IMR-90 (cell line): Measurements from ENCODE around the gene IL1RAP. TPM values are rescaled to one million over a fixed set of nuclear protein-coding genes. Genes with fewer than 3 reads are reported as not detected.

ENCODE experiments used
- ATAC-seq: fragments of 200-7000 bp; cut with Tn5 transposase; 2 replicates; pipeline ENCODE4 v1.9.1; 2020; ENCODE audit warnings: low read depth, mild to moderate bottlenecking, moderate library complexity
- BruUV-seq: library from RNA; stranded (reverse); fragments of 400-500 nt; replicated peaks from 2 replicates; lab custom pipeline; 2021; lab: Mats Ljungman, UMichigan
- CTCF ChIA-PET: fragments of 300-600 bp; formaldehyde crosslinking; extraction: SDS; loops from one replicate; lab custom pipeline; 2021; ENCODE audit warnings: antibody characterized with exemption; lab: Yijun Ruan, JAX
- POLR2A ChIA-PET: fragments of 300-600 bp; sonication (Branson Sonifier 250); formaldehyde crosslinking; loops from one replicate; lab custom pipeline; 2022; ENCODE audit warnings: antibody characterized with exemption; ENCODE audit not compliant: unreplicated experiment; lab: Charles Lee
- DNase-seq: peaks from one replicate; pipeline ENCODE4 v3.0.0; 2013
- H2AFZ ChIP-seq: replicated peaks from 2 replicates; pipeline ENCODE3; 2013; ENCODE audit warnings: low read length, mild to moderate bottlenecking; ENCODE audit not compliant: poor library complexity
- H2AK5ac ChIP-seq: 2 replicates; pipeline ENCODE4 v1.6.1; 2013; ENCODE audit warnings: low read depth, low read length, inconsistent platforms
- H2AK9ac ChIP-seq: replicated peaks from 2 replicates; pipeline ENCODE3; 2013; ENCODE audit warnings: mild to moderate bottlenecking, low read depth, low read length, moderate library complexity; ENCODE audit not compliant: poor library complexity
- H2BK120ac ChIP-seq: 2 replicates; pipeline ENCODE4 v1.6.1; 2013; ENCODE audit warnings: low read depth, low read length, inconsistent platforms
- H2BK15ac ChIP-seq: 3 replicates; pipeline ENCODE4 v1.6.1; 2013; ENCODE audit warnings: low read depth, low read length, inconsistent platforms
- H2BK20ac ChIP-seq: 2 replicates; pipeline ENCODE4 v1.6.1; 2013; ENCODE audit warnings: low read depth, mild to moderate bottlenecking, inconsistent platforms, low read length, moderate library complexity
- H2BK5ac ChIP-seq: 2 replicates; pipeline ENCODE4 v1.6.1; 2013; ENCODE audit warnings: mild to moderate bottlenecking, low read depth, low read length, inconsistent platforms; ENCODE audit not compliant: poor library complexity, severe bottlenecking
- H3K14ac ChIP-seq: replicated peaks from 2 replicates; pipeline ENCODE4 v1.6.1; 2013; ENCODE audit warnings: low read depth, low read length, inconsistent platforms
- H3K18ac ChIP-seq: 2 replicates; pipeline ENCODE4 v1.6.1; 2013; ENCODE audit warnings: low read depth, low read length, control low read depth
- H3K23ac ChIP-seq: 2 replicates; pipeline ENCODE4 v1.6.1; 2013; ENCODE audit warnings: low read depth, low read length, inconsistent platforms
- H3K27ac ChIP-seq: 2 replicates; pipeline ENCODE4 v1.5.1; 2013; ENCODE audit warnings: mild to moderate bottlenecking, control low read depth, low read length; ENCODE audit not compliant: insufficient read depth
- H3K27me3 ChIP-seq: 2 replicates; pipeline ENCODE4 v1.6.1; 2013; ENCODE audit warnings: low read length; ENCODE audit not compliant: control insufficient read depth, insufficient read depth
- H3K36me3 ChIP-seq: 2 replicates; pipeline ENCODE4 v1.6.1; 2013; ENCODE audit warnings: low read length, mixed read lengths; ENCODE audit not compliant: control insufficient read depth, insufficient read depth
- H3K4ac ChIP-seq: 2 replicates; pipeline ENCODE4 v1.6.1; 2013; ENCODE audit warnings: low read depth, low read length, inconsistent platforms
- H3K4me1 ChIP-seq: 2 replicates; pipeline ENCODE4 v1.6.1; 2013; ENCODE audit warnings: low read length, mixed read lengths; ENCODE audit not compliant: control insufficient read depth, insufficient read depth
- H3K4me2 ChIP-seq: 2 replicates; pipeline ENCODE4 v1.6.1; 2013; ENCODE audit warnings: low read depth, mild to moderate bottlenecking, control low read depth, low read length, moderate library complexity
- H3K4me3 ChIP-seq: 2 replicates; pipeline ENCODE4 v1.5.1; 2013; ENCODE audit warnings: low read depth, mild to moderate bottlenecking, control low read depth, low read length, moderate library complexity; ENCODE audit not compliant: insufficient read depth
- H3K56ac ChIP-seq: 2 replicates; pipeline ENCODE4 v1.6.1; 2013; ENCODE audit warnings: low read length, inconsistent platforms; ENCODE audit not compliant: insufficient read depth; ENCODE audit errors: extremely low read depth
- H3K79me1 ChIP-seq, 2 experiments: 2 replicates each; pipeline ENCODE4 v1.6.1; 2013; ENCODE audit warnings: low read length in 2 of 2, inconsistent platforms in 1 of 2, low read depth in 1 of 2
- H3K9ac ChIP-seq: 2 replicates; pipeline ENCODE4 v1.6.1; 2013; ENCODE audit warnings: low read depth, low read length, control low read depth
- H3K9me1 ChIP-seq: 2 replicates; pipeline ENCODE4 v1.6.1; 2013; ENCODE audit warnings: low read length, inconsistent platforms; ENCODE audit not compliant: insufficient read depth
- H3K9me3 ChIP-seq: 2 replicates; pipeline ENCODE4 v1.6.1; 2013; ENCODE audit warnings: low read length; ENCODE audit not compliant: control insufficient read depth, insufficient read depth
- H4K20me1 ChIP-seq: 2 replicates; pipeline ENCODE4 v1.6.1; 2013; ENCODE audit warnings: low read length, inconsistent platforms; ENCODE audit not compliant: insufficient read depth
- H4K5ac ChIP-seq: 2 replicates; pipeline ENCODE4 v1.6.1; 2013; ENCODE audit warnings: mild to moderate bottlenecking, low read depth, low read length, control low read depth
- H4K8ac ChIP-seq, 2 experiments: 2 replicates each; pipeline ENCODE4 v1.6.1; 2013; ENCODE audit warnings: low read depth in 2 of 2, low read length in 2 of 2, control low read depth in 1 of 2, inconsistent platforms in 1 of 2
- H4K91ac ChIP-seq: 2 replicates; pipeline ENCODE4 v1.6.1; 2013; ENCODE audit warnings: low read depth, low read length, inconsistent platforms; ENCODE audit not compliant: insufficient read depth
- CHD1 ChIP-seq: IDR thresholded peaks from 2 replicates; pipeline ENCODE4 v1.6.1; 2012; ENCODE audit warnings: low read depth, low read length, improper control_type of control experiment
- CTCF ChIP-seq: conservative IDR thresholded peaks from 2 replicates; pipeline ENCODE4 v1.5.1; 2012; ENCODE audit warnings: mild to moderate bottlenecking, low read depth, low read length, improper control_type of control experiment
- MAZ ChIP-seq: IDR thresholded peaks from 2 replicates; pipeline ENCODE4 v1.6.1; 2012; ENCODE audit warnings: low read depth, mild to moderate bottlenecking, low read length, improper control_type of control experiment, moderate library complexity, borderline replicate concordance
- RAD21 ChIP-seq: IDR thresholded peaks from 2 replicates; pipeline ENCODE4 v1.6.1; 2012; ENCODE audit warnings: low read length, improper control_type of control experiment
- RCOR1 ChIP-seq: IDR thresholded peaks from 2 replicates; pipeline ENCODE4 v1.6.1; 2012; ENCODE audit warnings: mild to moderate bottlenecking, low read length, improper control_type of control experiment; ENCODE audit not compliant: insufficient replicate concordance
- RFX5 ChIP-seq: IDR thresholded peaks from 2 replicates; pipeline ENCODE4 v1.8.0; 2012; ENCODE audit warnings: low read depth, mild to moderate bottlenecking, low read length, moderate library complexity
- dilution Hi-C: fragments of 300-500 bp; cut with HindIII; formaldehyde crosslinking; loops from one replicate; pipeline ENCODE4 v1.14.3; 2018; ENCODE audit warnings: low sequenced_read_pairs; ENCODE audit not compliant: unreplicated experiment
- in situ Hi-C: fragments of 300-500 bp; cut with MboI; formaldehyde crosslinking; loops from 3 replicates; pipeline ENCODE4 v1.14.3; 2019; ENCODE audit warnings: low sequenced_read_pairs, inconsistent platforms, mixed read lengths
- intact Hi-C: fragments of 100-400 bp; cut with micrococcal nuclease; formaldehyde crosslinking; loops from 2 replicates; pipeline ENCODE4 v1.10.0; 2022
- polyA plus RNA-seq, 3 experiments: library from polyadenylated mRNA; depleted of rRNA; stranded (reverse); fragments of >200 nt; gene quantifications; 2 replicates each; pipeline ENCODE4 v1.2.3, GENCODE V29; 2012; ENCODE audit warnings: low replicate concordance in 1 of 3
- total RNA-seq: library from RNA; depleted of rRNA; stranded (reverse); fragments of >200 nt; gene quantifications from 2 replicates; pipeline ENCODE4 v1.2.3, GENCODE V29; 2012

IL1RAP gene
- total and polyA plus RNA-seq, 2 of the 4 experiments (the other 2 are of a cell fraction) = 8.3 to 11.3 TPM

- Histone ChIP-seq H3K4me3 (no peak overlapping the region), H4K5ac (no peak overlapping the region), H3K79me1 (no peaks in the 10 kb centered on the region), H3K9me1 (no peaks in the 10 kb centered on the region), H2BK5ac (no peak overlapping the region), H2BK120ac (no peak overlapping the region), H4K91ac (no peak overlapping the region), H3K14ac (no peak overlapping the region), H3K27ac (no peak overlapping the region), H2AFZ (no peak overlapping the region), H3K4me1 (no peaks in the 10 kb centered on the region; the same call in 1 of the 2 replicates), H4K8ac (no peak overlapping the region), H4K20me1 (no peaks in the 10 kb centered on the region), H3K4me2 (no peak overlapping the region), H3K9me3 (no peaks in the 10 kb centered on the region), H2BK20ac (no peak overlapping the region), H3K4ac (no peak overlapping the region), H3K18ac (no peak overlapping the region), H3K9ac (no peak overlapping the region), H2AK9ac (no peak overlapping the region), H3K56ac (no peak overlapping the region), H2AK5ac (no peak overlapping the region), H2BK15ac (no peak overlapping the region), H3K23ac (no peak overlapping the region), H3K27me3 (no peaks in the 10 kb centered on the region), H3K36me3 (no peaks in the 10 kb centered on the region)
- in situ Hi-C loops = loop anchor here (10.0 kb wide), 1 partner anchor 727 kb away; no protein-coding TSS in a partner anchor
- no TSS peak for BruUV-seq
- POLR2A ChIA-PET = no interaction called here
- DNase-seq (no peak), ATAC-seq (no peak)
- CTCF ChIA-PET = no interaction called here
- dilution Hi-C loops = no loop called here
- intact Hi-C loops = loop anchor here (10.0 kb wide), 1 partner anchor 367 kb away; the partner anchor contains the start of gene CLDN1
- TF ChIP-seq RFX5 = no peak
- no peak for TF ChIP-seq CHD1
- TF ChIP-seq MAZ = no peak
- TF ChIP-seq RCOR1 = no peak
- no peak for TF ChIP-seq RAD21
- no peak for TF ChIP-seq CTCF
Measured at GRCh38 chr3:190692256-190692655, 178.4 kb downstream of the IL1RAP start.
